ENCODE measurements around the gene PHF8. TPM values are rescaled to one million over a fixed set of nuclear protein-coding genes. Genes with fewer than 3 reads are reported as not detected.

The PHF8 gene
- total RNA-seq (10 to 100 TPM; 15.7 to 59.7 TPM), polyA plus RNA-seq (10 to 100 TPM; 12.3 to 16.6 TPM)

- no peaks in the 10 kb centered on the region for H3K9me3 ChIP-seq (ENCODE audit: control insufficient read depth in 4 of 4, low read length in 3 of 4)
- TF ChIP-seq GABPA (IDR thresholded peaks at IDR 0.05 in 1 of 2, conservative IDR thresholded peaks at IDR 0.05 in 1 of 2) (peak in 1 of 2 donors; percentile 33), CTCF (IDR thresholded peaks at IDR 0.05; ENCODE audit: low read depth, low read length, missing input control) (no peak), NR2F2 (IDR thresholded peaks at IDR 0.05) (no peak), HNF4A (conservative IDR thresholded peaks at IDR 0.05) (peak; percentile 72 to 79), TAF1 (conservative IDR thresholded peaks at IDR 0.05) (peak; percentile 38), MAX (IDR thresholded peaks at IDR 0.05) (peak; percentile 26), JUND (IDR thresholded peaks at IDR 0.05) (peak; percentile 90), HNF4G (IDR thresholded peaks at IDR 0.05) (peak; percentile 70), SP1 (IDR thresholded peaks at IDR 0.05) (peak; percentile 66), RXRA (IDR thresholded peaks at IDR 0.05) (peak; percentile 68 to 77), FOXA1 (IDR thresholded peaks at IDR 0.05) (no peak), EGR1 (IDR thresholded peaks at IDR 0.05; ENCODE audit: low read depth in 2 of 2) (no peak), ATF3 (IDR thresholded peaks at IDR 0.05) (peak; percentile 15), FOXA2 (IDR thresholded peaks at IDR 0.05) (no peak), RAD21 (IDR thresholded peaks at IDR 0.05) (no peak), YY1 (IDR thresholded peaks at IDR 0.05) (peak; percentile 99)
- TF ChIP-seq, protein P1, sequence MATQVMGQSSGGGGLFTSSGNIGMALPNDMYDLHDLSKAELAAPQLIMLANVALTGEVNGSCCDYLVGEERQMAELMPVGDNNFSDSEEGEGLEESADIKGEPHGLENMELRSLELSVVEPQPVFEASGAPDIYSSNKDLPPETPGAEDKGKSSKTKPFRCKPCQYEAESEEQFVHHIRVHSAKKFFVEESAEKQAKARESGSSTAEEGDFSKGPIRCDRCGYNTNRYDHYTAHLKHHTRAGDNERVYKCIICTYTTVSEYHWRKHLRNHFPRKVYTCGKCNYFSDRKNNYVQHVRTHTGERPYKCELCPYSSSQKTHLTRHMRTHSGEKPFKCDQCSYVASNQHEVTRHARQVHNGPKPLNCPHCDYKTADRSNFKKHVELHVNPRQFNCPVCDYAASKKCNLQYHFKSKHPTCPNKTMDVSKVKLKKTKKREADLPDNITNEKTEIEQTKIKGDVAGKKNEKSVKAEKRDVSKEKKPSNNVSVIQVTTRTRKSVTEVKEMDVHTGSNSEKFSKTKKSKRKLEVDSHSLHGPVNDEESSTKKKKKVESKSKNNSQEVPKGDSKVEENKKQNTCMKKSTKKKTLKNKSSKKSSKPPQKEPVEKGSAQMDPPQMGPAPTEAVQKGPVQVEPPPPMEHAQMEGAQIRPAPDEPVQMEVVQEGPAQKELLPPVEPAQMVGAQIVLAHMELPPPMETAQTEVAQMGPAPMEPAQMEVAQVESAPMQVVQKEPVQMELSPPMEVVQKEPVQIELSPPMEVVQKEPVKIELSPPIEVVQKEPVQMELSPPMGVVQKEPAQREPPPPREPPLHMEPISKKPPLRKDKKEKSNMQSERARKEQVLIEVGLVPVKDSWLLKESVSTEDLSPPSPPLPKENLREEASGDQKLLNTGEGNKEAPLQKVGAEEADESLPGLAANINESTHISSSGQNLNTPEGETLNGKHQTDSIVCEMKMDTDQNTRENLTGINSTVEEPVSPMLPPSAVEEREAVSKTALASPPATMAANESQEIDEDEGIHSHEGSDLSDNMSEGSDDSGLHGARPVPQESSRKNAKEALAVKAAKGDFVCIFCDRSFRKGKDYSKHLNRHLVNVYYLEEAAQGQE (IDR thresholded peaks at IDR 0.05), result peak; percentile 45
- TF ChIP-seq, protein P2, sequence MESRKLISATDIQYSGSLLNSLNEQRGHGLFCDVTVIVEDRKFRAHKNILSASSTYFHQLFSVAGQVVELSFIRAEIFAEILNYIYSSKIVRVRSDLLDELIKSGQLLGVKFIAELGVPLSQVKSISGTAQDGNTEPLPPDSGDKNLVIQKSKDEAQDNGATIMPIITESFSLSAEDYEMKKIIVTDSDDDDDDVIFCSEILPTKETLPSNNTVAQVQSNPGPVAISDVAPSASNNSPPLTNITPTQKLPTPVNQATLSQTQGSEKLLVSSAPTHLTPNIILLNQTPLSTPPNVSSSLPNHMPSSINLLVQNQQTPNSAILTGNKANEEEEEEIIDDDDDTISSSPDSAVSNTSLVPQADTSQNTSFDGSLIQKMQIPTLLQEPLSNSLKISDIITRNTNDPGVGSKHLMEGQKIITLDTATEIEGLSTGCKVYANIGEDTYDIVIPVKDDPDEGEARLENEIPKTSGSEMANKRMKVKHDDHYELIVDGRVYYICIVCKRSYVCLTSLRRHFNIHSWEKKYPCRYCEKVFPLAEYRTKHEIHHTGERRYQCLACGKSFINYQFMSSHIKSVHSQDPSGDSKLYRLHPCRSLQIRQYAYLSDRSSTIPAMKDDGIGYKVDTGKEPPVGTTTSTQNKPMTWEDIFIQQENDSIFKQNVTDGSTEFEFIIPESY (IDR thresholded peaks at IDR 0.05), result peak; percentile 57
- H3K27me3 ChIP-seq (ENCODE audit: control insufficient read depth in 4 of 4, insufficient read depth in 4 of 4, low read length in 3 of 4), result no peaks in the 10 kb centered on the region
- peak; percentile 94 for DNase-seq (ENCODE audit: low spot score)
- peaks cover 3 to 15% (median 12%) of the 10 kb centered on the region in 4 donors for H3K4me1 ChIP-seq (ENCODE audit: control insufficient read depth in 4 of 4, insufficient read depth in 4 of 4, low read length in 3 of 4)
- under 1% methylated on average over 66 of the region's 66 CpGs for WGBS
- H3K36me3 ChIP-seq (ENCODE audit: control insufficient read depth in 4 of 4, insufficient read depth in 3 of 4, low read depth in 1 of 4, low read length in 3 of 4), result peaks cover 1 to 10% (median 6%) of the 10 kb centered on the region in 4 donors
- peak within 1 kb of the TSS; percentile 92 to 97 for H3K27ac ChIP-seq (ENCODE audit: low read depth in 1 of 2, low read length in 2 of 2)
- H3K9ac ChIP-seq (ENCODE audit: low read depth in 1 of 2, low read length in 2 of 2), result peak within 1 kb of the TSS; percentile 88 to 92
- peak within 1 kb of the TSS; percentile 75 to 94 (median 89) for H3K4me3 ChIP-seq (ENCODE audit: low read depth in 1 of 3, low read length in 3 of 3)
Measured at GRCh38 chrX:54044126-54044876, at the start of gene PHF8. PHF8 (minus strand) TSS chrX:54044473; CDS start chrX:54042728, 1,745 bp downstream.

Measured in liver (tissue), 9 donors.